Kidney tubule cell (primary cell): ENCODE measurements around the gene STAT6.

Experiments used
- DNase-seq: peaks from one replicate; pipeline ENCODE4 v3.0.0-alpha.2; 2018; ENCODE audit warnings: low spot score

Gene STAT6

DNA sequence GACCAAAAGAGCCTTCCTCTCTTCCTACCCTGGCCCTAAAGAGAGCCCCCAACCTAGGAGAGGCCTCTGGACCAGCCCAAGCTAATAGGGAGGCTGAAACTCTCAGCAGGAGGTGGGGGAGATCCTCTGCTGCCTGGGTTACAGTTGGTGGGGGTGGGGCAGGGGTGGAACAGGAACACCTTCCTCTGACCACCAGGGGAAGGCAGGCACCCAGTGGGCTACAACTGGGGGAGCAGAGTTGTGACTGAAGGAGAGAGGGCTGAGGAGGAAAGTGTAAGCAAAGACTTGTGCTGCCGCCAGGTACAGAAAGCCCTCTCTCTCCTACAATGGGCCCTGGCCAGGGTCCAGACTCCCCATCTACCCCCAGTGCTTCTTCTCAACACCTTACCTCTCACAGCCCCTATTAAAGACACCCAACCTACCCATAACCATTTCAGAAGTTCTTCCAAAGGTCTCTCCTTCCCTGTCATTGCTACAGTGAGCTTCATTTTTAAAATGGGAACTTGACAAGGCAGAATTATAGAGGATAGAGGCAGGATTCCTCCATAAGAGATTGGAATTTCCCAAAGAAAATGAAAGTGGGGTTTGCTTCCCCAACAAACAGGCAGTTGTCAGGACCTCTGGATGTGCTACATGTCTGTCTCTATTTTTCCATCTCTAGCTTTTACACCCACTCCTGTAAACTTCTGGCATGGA is 62.6 kb downstream of the STAT6 start:
- no peak for DNase-seq

DNA sequence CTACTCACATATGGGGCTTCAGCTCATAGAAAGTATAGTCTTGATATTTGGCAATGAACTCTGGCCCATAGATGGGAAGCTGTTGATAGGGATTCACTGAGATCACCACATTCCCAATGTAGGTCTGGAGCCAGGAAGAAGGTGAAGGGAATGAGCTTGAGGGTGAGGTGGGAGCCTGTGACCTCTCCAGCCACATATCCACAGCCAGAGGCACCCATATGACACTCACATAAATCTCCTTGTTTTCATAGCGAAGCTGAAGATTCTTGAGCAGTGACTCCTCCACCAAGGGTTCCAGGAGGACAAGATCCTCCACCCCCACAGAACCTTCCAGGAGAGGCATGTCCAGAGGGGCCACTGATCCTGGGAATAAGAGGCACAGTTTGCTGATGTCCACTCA is 63.2 kb downstream of the STAT6 start:
- peak; percentile 17 for DNase-seq

- DNase-seq: no peak
These were observed 63.9 kb downstream of the STAT6 start for GRCh38 chr12:57046947-57047890.

GRCh38 chr12:57046086-57046791 is 64.9 kb downstream of the STAT6 start:
- DNase-seq: no peak
